ENCODE results near the gene CCDC85C. TPM values are rescaled to one million over a fixed set of nuclear protein-coding genes. Genes with fewer than 3 reads are reported as not detected.
"Not testable (repeated sequence)": the region's sequence is repeated elsewhere in the genome, so short reads cannot be mapped to it uniquely, and the experiment has no call there.

CCDC85C gene
- total RNA-seq, 1 donor from 2014 or later = 7.0 TPM

- H3K4me3 Mint-ChIP-seq (ENCODE audit: unreplicated experiment) = peak overlapping the region; percentile 13
- no peak overlapping the region for H3K27ac Mint-ChIP-seq (ENCODE audit: unreplicated experiment)
These were observed 40.1 kb upstream of the CCDC85C start for GRCh38 chr14:99644035-99644587.

GRCh38 chr14:99643343-99643742, 39.3 kb upstream of the CCDC85C start:
- Mint-ChIP-seq H3K4me1 (ENCODE audit: low read depth) (peaks cover 16% of the 10 kb centered on the region), H3K4me3 (ENCODE audit: unreplicated experiment) (no peak overlapping the region), H3K27me3 (ENCODE audit: low read depth) (no peaks in the 10 kb centered on the region), H3K9me3 (ENCODE audit: low read depth) (no peaks in the 10 kb centered on the region), H3K27ac (ENCODE audit: unreplicated experiment) (peak overlapping the region; percentile 17), H3K36me3 (ENCODE audit: low read depth) (no peaks in the 10 kb centered on the region)
- no peak for TF ChIP-seq CTCF (IDR thresholded peaks at IDR 0.05)
- DNase-seq (ENCODE audit: low spot score) = no peak

More at GRCh38 chr14:99644035-99644587, 40.1 kb upstream of the CCDC85C start:
- DNase-seq (ENCODE audit: low spot score) = no peak
- peaks cover 16% of the 10 kb centered on the region for H3K4me1 Mint-ChIP-seq (ENCODE audit: low read depth)
- TF ChIP-seq CTCF (IDR thresholded peaks at IDR 0.05) = no peak
- H3K27me3 Mint-ChIP-seq (ENCODE audit: low read depth) = no peaks in the 10 kb centered on the region
- no peaks in the 10 kb centered on the region for H3K36me3 Mint-ChIP-seq (ENCODE audit: low read depth)
- no peaks in the 10 kb centered on the region for H3K9me3 Mint-ChIP-seq (ENCODE audit: low read depth)

- not testable (repeated sequence) for H3K27me3 Mint-ChIP-seq (ENCODE audit: low read depth); H3K36me3 Mint-ChIP-seq (ENCODE audit: low read depth); H3K9me3 Mint-ChIP-seq (ENCODE audit: low read depth); DNase-seq (ENCODE audit: low spot score); H3K4me3 Mint-ChIP-seq (ENCODE audit: unreplicated experiment)
- Mint-ChIP-seq H3K27ac (ENCODE audit: unreplicated experiment) (peak overlapping the region; percentile 71), H3K4me1 (ENCODE audit: low read depth) (peaks cover 16% of the 10 kb centered on the region)
These were observed 38.8 kb upstream of the CCDC85C start for GRCh38 chr14:99642771-99643170.

- Mint-ChIP-seq H3K27me3 (ENCODE audit: low read depth) (peaks cover 6% of the 10 kb centered on the region), H3K27ac (ENCODE audit: unreplicated experiment) (no peak overlapping the region), H3K36me3 (ENCODE audit: low read depth) (no peaks in the 10 kb centered on the region), H3K4me3 (ENCODE audit: unreplicated experiment) (no peak overlapping the region), H3K9me3 (ENCODE audit: low read depth) (no peaks in the 10 kb centered on the region), H3K4me1 (ENCODE audit: low read depth) (peaks cover under 1% of the 10 kb centered on the region)
- no peak for TF ChIP-seq CTCF (IDR thresholded peaks at IDR 0.05)
- DNase-seq (ENCODE audit: low spot score) = no peak
These were observed 33.6 kb upstream of the CCDC85C start for GRCh38 chr14:99637624-99638023.

GRCh38 chr14:99636487-99636886, 32.5 kb upstream of the CCDC85C start:
- Mint-ChIP-seq H3K27me3 (ENCODE audit: low read depth) (peaks cover 10% of the 10 kb centered on the region), H3K36me3 (ENCODE audit: low read depth) (no peaks in the 10 kb centered on the region), H3K27ac (ENCODE audit: unreplicated experiment) (no peak overlapping the region), H3K4me1 (ENCODE audit: low read depth) (no peaks in the 10 kb centered on the region), H3K9me3 (ENCODE audit: low read depth) (no peaks in the 10 kb centered on the region), H3K4me3 (ENCODE audit: unreplicated experiment) (no peak overlapping the region)
- DNase-seq (ENCODE audit: low spot score) = no peak
- TF ChIP-seq CTCF (IDR thresholded peaks at IDR 0.05) = no peak

- H3K9me3 Mint-ChIP-seq (ENCODE audit: low read depth) = no peaks in the 10 kb centered on the region
- H3K27ac Mint-ChIP-seq (ENCODE audit: unreplicated experiment) = no peak overlapping the region
- no peak for DNase-seq (ENCODE audit: low spot score)
- no peak for TF ChIP-seq CTCF (IDR thresholded peaks at IDR 0.05)
- no peaks in the 10 kb centered on the region for H3K4me1 Mint-ChIP-seq (ENCODE audit: low read depth)
- H3K36me3 Mint-ChIP-seq (ENCODE audit: low read depth) = no peaks in the 10 kb centered on the region
- no peak overlapping the region for H3K4me3 Mint-ChIP-seq (ENCODE audit: unreplicated experiment)
- H3K27me3 Mint-ChIP-seq (ENCODE audit: low read depth) = peaks cover 10% of the 10 kb centered on the region
These were observed 31.1 kb upstream of the CCDC85C start for GRCh38 chr14:99635116-99635515.

Data from chondrocyte (in vitro differentiated cells).